ENCODE measurements around the gene SLC66A2. TPM values are rescaled to one million over a fixed set of nuclear protein-coding genes. Genes with fewer than 3 reads are reported as not detected.
"Not testable (repeated sequence)": the region's sequence is repeated elsewhere in the genome, so short reads cannot be mapped to it uniquely, and the experiment has no call there.

Gene SLC66A2
- total RNA-seq, 1 donor from 2014 or later = 28.1 TPM

GRCh38 chr18:79866889-79867574 lies 84.4 kb downstream of the SLC66A2 start:
- H3K4me3 ChIP-seq (ENCODE audit: low read depth, low read length) = no peak overlapping the region
- no peak for DNase-seq (ENCODE audit: low read depth)
- TF ChIP-seq CTCF (conservative IDR thresholded peaks at IDR 0.05; ENCODE audit: low read depth, low read length) = no peak

GRCh38 chr18:79865951-79866350 lies 85.5 kb downstream of the SLC66A2 start:
- DNase-seq (ENCODE audit: low read depth); H3K4me3 ChIP-seq (ENCODE audit: low read depth, low read length): not testable (repeated sequence)

GRCh38 chr18:79864955-79865354 lies 86.5 kb downstream of the SLC66A2 start:
- DNase-seq (ENCODE audit: low read depth); H3K4me3 ChIP-seq (ENCODE audit: low read depth, low read length): not testable (repeated sequence)

- no peak for TF ChIP-seq CTCF (conservative IDR thresholded peaks at IDR 0.05; ENCODE audit: low read depth, low read length)
- no peak overlapping the region for H3K4me3 ChIP-seq (ENCODE audit: low read depth, low read length)
- no peak for DNase-seq (ENCODE audit: low read depth)
Observed at GRCh38 chr18:79864006-79864725, 87.3 kb downstream of the SLC66A2 start.

- no peak for DNase-seq (ENCODE audit: low read depth)
- H3K4me3 ChIP-seq (ENCODE audit: low read depth, low read length) = no peak overlapping the region
- no peak for TF ChIP-seq CTCF (conservative IDR thresholded peaks at IDR 0.05; ENCODE audit: low read depth, low read length)
Observed at GRCh38 chr18:79863161-79864005, 88.1 kb downstream of the SLC66A2 start.

- no peak overlapping the region for H3K4me3 ChIP-seq (ENCODE audit: low read depth, low read length)
- TF ChIP-seq CTCF (conservative IDR thresholded peaks at IDR 0.05; ENCODE audit: low read depth, low read length) = no peak
- no peak for DNase-seq (ENCODE audit: low read depth)
Observed at GRCh38 chr18:79862562-79862961, 88.9 kb downstream of the SLC66A2 start.

GRCh38 chr18:79861687-79862086 lies 89.8 kb downstream of the SLC66A2 start:
- no peak overlapping the region for H3K4me3 ChIP-seq (ENCODE audit: low read depth, low read length)
- TF ChIP-seq CTCF (conservative IDR thresholded peaks at IDR 0.05; ENCODE audit: low read depth, low read length) = no peak
- DNase-seq (ENCODE audit: low read depth) = no peak

Measured in epithelial cell of proximal tubule (primary cell).